Panc1 (cell line): Measurements from ENCODE around the gene CXorf65. TPM values are rescaled to one million over a fixed set of nuclear protein-coding genes. Genes with fewer than 3 reads are reported as not detected.

Source experiments
- ATAC-seq: fragments of 200-7000 bp; cut with Tn5 transposase; 2 replicates; pipeline ENCODE4 v1.9.1; 2020; ENCODE audit warnings: mild to moderate bottlenecking, moderate library complexity
- BruUV-seq: library from RNA; stranded (reverse); fragments of 400-500 nt; replicated peaks from 2 replicates; lab custom pipeline; 2021; lab: Mats Ljungman, UMichigan
- CTCF ChIA-PET: fragments of 300-600 bp; sonication (Branson Sonifier 250); formaldehyde crosslinking; loops from one replicate; lab custom pipeline; 2022; ENCODE audit warnings: antibody characterized with exemption; lab: Charles Lee
- POLR2A ChIA-PET: fragments of 300-600 bp; sonication (Branson Sonifier 250); formaldehyde crosslinking; loops from one replicate; lab custom pipeline; 2022; ENCODE audit warnings: antibody characterized with exemption; lab: Charles Lee
- DNase-seq: peaks from one replicate; pipeline ENCODE4 v3.0.0-alpha.2; 2010; ENCODE audit warnings: low read depth, low spot score
- H3K27ac ChIP-seq: 2 replicates; pipeline ENCODE4 v1.5.1; 2011; ENCODE audit warnings: mild to moderate bottlenecking, low read length, inconsistent platforms
- H3K27me3 ChIP-seq: fragments of 200-500 bp; sonication (Bioruptor generic); 2 replicates; pipeline ENCODE4 v1.6.0; 2014; ENCODE audit warnings: low read length, inconsistent platforms; ENCODE audit not compliant: control insufficient read depth, insufficient read depth
- H3K36me3 ChIP-seq: fragments of 200-500 bp; sonication (Bioruptor generic); 2 replicates; pipeline ENCODE4 v1.5.1; 2014; ENCODE audit warnings: inconsistent platforms, mild to moderate bottlenecking, low read length, moderate library complexity; ENCODE audit not compliant: control insufficient read depth, insufficient read depth
- H3K4me1 ChIP-seq: 2 replicates; pipeline ENCODE4 v1.5.1; 2011; ENCODE audit warnings: inconsistent platforms, mild to moderate bottlenecking, low read length, moderate library complexity; ENCODE audit not compliant: control insufficient read depth, insufficient read depth
- H3K4me3 ChIP-seq, 2 experiments: 2 replicates each; pipeline ENCODE4 v1.5.1; 2011 to 2012; ENCODE audit warnings: low read depth in 2 of 2, low read length in 2 of 2, mild to moderate bottlenecking in 2 of 2, inconsistent platforms in 1 of 2, moderate library complexity in 1 of 2
- H3K9me3 ChIP-seq: fragments of 200-500 bp; sonication (Bioruptor generic); 2 replicates; pipeline ENCODE4 v1.5.1; 2014; ENCODE audit warnings: low read depth, mild to moderate bottlenecking, inconsistent platforms, low read length, moderate library complexity; ENCODE audit not compliant: control insufficient read depth, insufficient read depth
- POLR2AphosphoS5 ChIP-seq: IDR thresholded peaks from 2 replicates; pipeline ENCODE4 v1.6.1; 2012; ENCODE audit warnings: mild to moderate bottlenecking, low read depth, low read length, moderate library complexity
- SIN3A ChIP-seq: IDR thresholded peaks from 2 replicates; pipeline ENCODE4 v1.6.1; 2012; ENCODE audit warnings: low read depth, mild to moderate bottlenecking, low read length, moderate library complexity, borderline replicate concordance; ENCODE audit not compliant: insufficient read depth
- TCF7L2 ChIP-seq: IDR thresholded peaks from 2 replicates; pipeline ENCODE4 v1.6.1; 2011; ENCODE audit warnings: mild to moderate bottlenecking, low read depth, low read length, inconsistent platforms
- in situ Hi-C: cut with HindIII; loops from 2 replicates; pipeline ENCODE4 v1.10.0; 2016; ENCODE audit warnings: low sequenced_read_pairs, low pct_unique_long_range_greater_than_20kb
- intact Hi-C: fragments of 100-400 bp; cut with micrococcal nuclease; formaldehyde crosslinking; loops from one replicate; pipeline ENCODE4 v1.10.0; 2022; ENCODE audit not compliant: unreplicated experiment
- total RNA-seq: library from RNA; stranded (reverse); gene quantifications from one replicate; pipeline ENCODE4 v1.2.1, GENCODE V29; 2021; ENCODE audit not compliant: unreplicated experiment
- TF ChIP-seq, protein P1 (sequence below): fragments of 450-650 bp; IDR thresholded peaks from 2 replicates; pipeline ENCODE4 v1.5.1; 2017; ENCODE audit warnings: mild to moderate bottlenecking
- TF ChIP-seq, protein P2 (sequence below), 2 experiments: IDR thresholded peaks; 2 replicates each; pipeline ENCODE4 v1.6.1; 2011 to 2012; ENCODE audit warnings: low read depth in 2 of 2, control low read depth in 1 of 2, low read length in 1 of 2, mild to moderate bottlenecking in 1 of 2, moderate library complexity in 1 of 2; ENCODE audit not compliant: insufficient read depth in 1 of 2

The CXorf65 gene
- total RNA-seq, 1 experiment from 2014 or later, result not detected

DNA sequence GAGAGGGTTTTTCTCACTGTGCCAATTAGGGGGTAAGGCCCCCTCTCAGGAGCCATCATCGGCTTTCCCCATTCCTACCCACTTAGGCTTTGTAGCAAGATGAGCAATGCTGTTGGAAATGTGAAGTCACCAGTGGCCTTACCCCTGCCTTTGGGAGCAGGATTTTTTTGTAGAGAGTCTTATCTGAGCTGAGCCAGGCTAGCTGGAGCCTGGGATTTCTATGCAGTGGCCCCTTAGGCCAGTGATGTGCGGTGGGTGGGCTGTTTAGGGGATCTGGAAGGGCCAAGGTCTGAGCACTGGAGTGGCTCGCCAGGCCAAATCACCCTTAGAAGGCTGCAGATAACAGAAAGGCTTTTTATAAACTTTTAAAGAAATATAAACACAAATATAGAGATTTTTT lies 4.2 kb downstream of the CXorf65 start:
- in situ Hi-C loops, result no loop called here
- intact Hi-C loops, result no loop called here
- Histone ChIP-seq H3K27ac (no peak overlapping the region), H3K27me3 (peaks cover 4% of the 10 kb centered on the region), H3K4me1 (peaks cover 4% of the 10 kb centered on the region; the same call in 1 of the 2 replicates), H3K36me3 (no peaks in the 10 kb centered on the region), H3K4me3 (no peak overlapping the region), H3K9me3 (no peaks in the 10 kb centered on the region)
- TF ChIP-seq SIN3A, result no peak
- TF ChIP-seq, protein P1, sequence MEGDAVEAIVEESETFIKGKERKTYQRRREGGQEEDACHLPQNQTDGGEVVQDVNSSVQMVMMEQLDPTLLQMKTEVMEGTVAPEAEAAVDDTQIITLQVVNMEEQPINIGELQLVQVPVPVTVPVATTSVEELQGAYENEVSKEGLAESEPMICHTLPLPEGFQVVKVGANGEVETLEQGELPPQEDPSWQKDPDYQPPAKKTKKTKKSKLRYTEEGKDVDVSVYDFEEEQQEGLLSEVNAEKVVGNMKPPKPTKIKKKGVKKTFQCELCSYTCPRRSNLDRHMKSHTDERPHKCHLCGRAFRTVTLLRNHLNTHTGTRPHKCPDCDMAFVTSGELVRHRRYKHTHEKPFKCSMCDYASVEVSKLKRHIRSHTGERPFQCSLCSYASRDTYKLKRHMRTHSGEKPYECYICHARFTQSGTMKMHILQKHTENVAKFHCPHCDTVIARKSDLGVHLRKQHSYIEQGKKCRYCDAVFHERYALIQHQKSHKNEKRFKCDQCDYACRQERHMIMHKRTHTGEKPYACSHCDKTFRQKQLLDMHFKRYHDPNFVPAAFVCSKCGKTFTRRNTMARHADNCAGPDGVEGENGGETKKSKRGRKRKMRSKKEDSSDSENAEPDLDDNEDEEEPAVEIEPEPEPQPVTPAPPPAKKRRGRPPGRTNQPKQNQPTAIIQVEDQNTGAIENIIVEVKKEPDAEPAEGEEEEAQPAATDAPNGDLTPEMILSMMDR, result no peak
- no peak for TF ChIP-seq TCF7L2
- TF ChIP-seq POLR2AphosphoS5, result no peak
- TF ChIP-seq, protein P2, sequence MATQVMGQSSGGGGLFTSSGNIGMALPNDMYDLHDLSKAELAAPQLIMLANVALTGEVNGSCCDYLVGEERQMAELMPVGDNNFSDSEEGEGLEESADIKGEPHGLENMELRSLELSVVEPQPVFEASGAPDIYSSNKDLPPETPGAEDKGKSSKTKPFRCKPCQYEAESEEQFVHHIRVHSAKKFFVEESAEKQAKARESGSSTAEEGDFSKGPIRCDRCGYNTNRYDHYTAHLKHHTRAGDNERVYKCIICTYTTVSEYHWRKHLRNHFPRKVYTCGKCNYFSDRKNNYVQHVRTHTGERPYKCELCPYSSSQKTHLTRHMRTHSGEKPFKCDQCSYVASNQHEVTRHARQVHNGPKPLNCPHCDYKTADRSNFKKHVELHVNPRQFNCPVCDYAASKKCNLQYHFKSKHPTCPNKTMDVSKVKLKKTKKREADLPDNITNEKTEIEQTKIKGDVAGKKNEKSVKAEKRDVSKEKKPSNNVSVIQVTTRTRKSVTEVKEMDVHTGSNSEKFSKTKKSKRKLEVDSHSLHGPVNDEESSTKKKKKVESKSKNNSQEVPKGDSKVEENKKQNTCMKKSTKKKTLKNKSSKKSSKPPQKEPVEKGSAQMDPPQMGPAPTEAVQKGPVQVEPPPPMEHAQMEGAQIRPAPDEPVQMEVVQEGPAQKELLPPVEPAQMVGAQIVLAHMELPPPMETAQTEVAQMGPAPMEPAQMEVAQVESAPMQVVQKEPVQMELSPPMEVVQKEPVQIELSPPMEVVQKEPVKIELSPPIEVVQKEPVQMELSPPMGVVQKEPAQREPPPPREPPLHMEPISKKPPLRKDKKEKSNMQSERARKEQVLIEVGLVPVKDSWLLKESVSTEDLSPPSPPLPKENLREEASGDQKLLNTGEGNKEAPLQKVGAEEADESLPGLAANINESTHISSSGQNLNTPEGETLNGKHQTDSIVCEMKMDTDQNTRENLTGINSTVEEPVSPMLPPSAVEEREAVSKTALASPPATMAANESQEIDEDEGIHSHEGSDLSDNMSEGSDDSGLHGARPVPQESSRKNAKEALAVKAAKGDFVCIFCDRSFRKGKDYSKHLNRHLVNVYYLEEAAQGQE (IDR thresholded peaks at IDR 0.05; ENCODE audit: insufficient read depth in 1 of 2, low read depth in 2 of 2, low read length in 1 of 2), result no peak
- no peak for ATAC-seq
- CTCF ChIA-PET, result interaction anchor here (0.6 kb wide), 1 partner anchor 96 kb away, joined by 7 read pairs; no protein-coding TSS in a partner anchor
- DNase-seq, result no peak
- POLR2A ChIA-PET, result no interaction called here
- no TSS peak for BruUV-seq

DNA sequence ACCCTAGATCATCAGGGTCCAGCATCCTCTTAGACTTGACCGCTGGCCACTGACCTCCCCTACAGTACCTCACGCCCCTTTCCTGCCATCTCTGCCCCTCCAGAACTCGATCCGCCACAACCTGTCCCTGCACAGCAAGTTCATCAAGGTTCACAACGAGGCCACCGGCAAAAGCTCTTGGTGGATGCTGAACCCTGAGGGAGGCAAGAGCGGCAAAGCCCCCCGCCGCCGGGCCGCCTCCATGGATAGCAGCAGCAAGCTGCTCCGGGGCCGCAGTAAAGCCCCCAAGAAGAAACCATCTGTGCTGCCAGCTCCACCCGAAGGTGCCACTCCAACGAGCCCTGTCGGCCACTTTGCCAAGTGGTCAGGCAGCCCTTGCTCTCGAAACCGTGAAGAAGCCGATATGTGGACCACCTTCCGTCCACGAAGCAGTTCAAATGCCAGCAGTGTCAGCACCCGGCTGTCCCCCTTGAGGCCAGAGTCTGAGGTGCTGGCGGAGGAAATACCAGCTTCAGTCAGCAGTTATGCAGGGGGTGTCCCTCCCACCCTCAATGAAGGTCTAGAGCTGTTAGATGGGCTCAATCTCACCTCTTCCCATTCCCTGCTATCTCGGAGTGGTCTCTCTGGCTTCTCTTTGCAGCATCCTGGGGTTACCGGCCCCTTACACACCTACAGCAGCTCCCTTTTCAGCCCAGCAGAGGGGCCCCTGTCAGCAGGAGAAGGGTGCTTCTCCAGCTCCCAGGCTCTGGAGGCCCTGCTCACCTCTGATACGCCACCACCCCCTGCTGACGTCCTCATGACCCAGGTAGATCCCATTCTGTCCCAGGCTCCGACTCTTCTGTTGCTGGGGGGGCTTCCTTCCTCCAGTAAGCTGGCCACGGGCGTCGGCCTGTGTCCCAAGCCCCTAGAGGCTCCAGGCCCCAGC lies 5.7 kb downstream of the CXorf65 start:
- BruUV-seq, result no TSS peak

More for the DNA sequence above, 5.7 kb downstream of the CXorf65 start:
- Histone ChIP-seq H3K4me3 (no peak overlapping the region), H3K27ac (no peak overlapping the region), H3K4me1 (peaks cover 4% of the 10 kb centered on the region; the same call in 1 of the 2 replicates), H3K9me3 (no peaks in the 10 kb centered on the region), H3K27me3 (peaks cover 4% of the 10 kb centered on the region), H3K36me3 (no peaks in the 10 kb centered on the region)
- ChIA-PET CTCF (no interaction called here), POLR2A (no interaction called here)
- DNase-seq (no peak), ATAC-seq (no peak)
- intact Hi-C loops (no loop called here), in situ Hi-C loops (no loop called here)
- TF ChIP-seq SIN3A (no peak), TCF7L2 (no peak), POLR2AphosphoS5 (no peak)
- TF ChIP-seq, protein P2 (IDR thresholded peaks at IDR 0.05; ENCODE audit: insufficient read depth in 1 of 2, low read depth in 2 of 2, low read length in 1 of 2), result no peak
- TF ChIP-seq, protein P1, result no peak
